Kidney epithelial cell (primary cell): ENCODE measurements around the gene CDK5RAP2. TPM values are rescaled to one million over a fixed set of nuclear protein-coding genes. Genes with fewer than 3 reads are reported as not detected.

Experiments
- DNase-seq: peaks from one replicate; pipeline ENCODE4 v3.0.0-alpha.2; 2010; ENCODE audit warnings: low read depth
- H3K27me3 ChIP-seq: 2 replicates; pipeline ENCODE4 v1.6.0; 2011; ENCODE audit warnings: low read length; ENCODE audit not compliant: control insufficient read depth, insufficient read depth
- H3K36me3 ChIP-seq: 2 replicates; pipeline ENCODE4 v1.5.1; 2011; ENCODE audit warnings: low read length; ENCODE audit not compliant: control insufficient read depth, insufficient read depth
- H3K4me3 ChIP-seq: 2 replicates; pipeline ENCODE4 v1.5.1; 2011; ENCODE audit warnings: low read depth, mild to moderate bottlenecking, control low read depth, low read length
- total RNA-seq: library from RNA; depleted of rRNA; stranded (reverse); fragments of >200 nt; gene quantifications from 2 replicates; pipeline ENCODE4 v1.2.3, GENCODE V29; 2015
- TF ChIP-seq, protein P1 (sequence below): IDR thresholded peaks from 2 replicates; pipeline ENCODE4 v1.5.1; 2011; ENCODE audit warnings: mild to moderate bottlenecking, moderate library complexity, low read length, control low read depth, inconsistent platforms; ENCODE audit not compliant: insufficient read depth, poor library complexity, severe bottlenecking

Gene CDK5RAP2
- total RNA-seq, 1 donor from 2014 or later = 41.9 TPM

DNA sequence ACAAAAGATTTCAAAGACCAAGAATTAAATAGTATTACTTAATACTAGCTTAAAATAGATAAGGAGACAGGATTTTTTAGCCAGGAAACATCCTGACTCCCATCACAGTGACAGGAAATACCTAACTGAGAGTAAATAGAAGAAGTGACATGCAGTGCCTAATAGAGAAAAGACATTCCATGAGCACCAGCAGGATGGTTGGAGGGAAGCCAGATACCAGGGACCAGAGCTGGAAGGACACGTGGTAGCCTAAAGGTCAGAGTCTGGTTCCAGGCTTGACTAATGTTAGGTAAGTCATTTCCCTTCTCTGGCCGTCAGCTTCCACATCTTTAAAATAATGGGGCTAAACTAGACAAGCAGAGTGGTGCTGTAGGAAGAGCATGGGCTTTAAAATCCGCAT, 41.6 kb downstream of the CDK5RAP2 start:
- Histone ChIP-seq H3K4me3 (no peak overlapping the region), H3K27me3 (no peaks in the 10 kb centered on the region), H3K36me3 (no peaks in the 10 kb centered on the region)
- TF ChIP-seq, protein P1, sequence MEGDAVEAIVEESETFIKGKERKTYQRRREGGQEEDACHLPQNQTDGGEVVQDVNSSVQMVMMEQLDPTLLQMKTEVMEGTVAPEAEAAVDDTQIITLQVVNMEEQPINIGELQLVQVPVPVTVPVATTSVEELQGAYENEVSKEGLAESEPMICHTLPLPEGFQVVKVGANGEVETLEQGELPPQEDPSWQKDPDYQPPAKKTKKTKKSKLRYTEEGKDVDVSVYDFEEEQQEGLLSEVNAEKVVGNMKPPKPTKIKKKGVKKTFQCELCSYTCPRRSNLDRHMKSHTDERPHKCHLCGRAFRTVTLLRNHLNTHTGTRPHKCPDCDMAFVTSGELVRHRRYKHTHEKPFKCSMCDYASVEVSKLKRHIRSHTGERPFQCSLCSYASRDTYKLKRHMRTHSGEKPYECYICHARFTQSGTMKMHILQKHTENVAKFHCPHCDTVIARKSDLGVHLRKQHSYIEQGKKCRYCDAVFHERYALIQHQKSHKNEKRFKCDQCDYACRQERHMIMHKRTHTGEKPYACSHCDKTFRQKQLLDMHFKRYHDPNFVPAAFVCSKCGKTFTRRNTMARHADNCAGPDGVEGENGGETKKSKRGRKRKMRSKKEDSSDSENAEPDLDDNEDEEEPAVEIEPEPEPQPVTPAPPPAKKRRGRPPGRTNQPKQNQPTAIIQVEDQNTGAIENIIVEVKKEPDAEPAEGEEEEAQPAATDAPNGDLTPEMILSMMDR = no peak
- no peak for DNase-seq

DNA sequence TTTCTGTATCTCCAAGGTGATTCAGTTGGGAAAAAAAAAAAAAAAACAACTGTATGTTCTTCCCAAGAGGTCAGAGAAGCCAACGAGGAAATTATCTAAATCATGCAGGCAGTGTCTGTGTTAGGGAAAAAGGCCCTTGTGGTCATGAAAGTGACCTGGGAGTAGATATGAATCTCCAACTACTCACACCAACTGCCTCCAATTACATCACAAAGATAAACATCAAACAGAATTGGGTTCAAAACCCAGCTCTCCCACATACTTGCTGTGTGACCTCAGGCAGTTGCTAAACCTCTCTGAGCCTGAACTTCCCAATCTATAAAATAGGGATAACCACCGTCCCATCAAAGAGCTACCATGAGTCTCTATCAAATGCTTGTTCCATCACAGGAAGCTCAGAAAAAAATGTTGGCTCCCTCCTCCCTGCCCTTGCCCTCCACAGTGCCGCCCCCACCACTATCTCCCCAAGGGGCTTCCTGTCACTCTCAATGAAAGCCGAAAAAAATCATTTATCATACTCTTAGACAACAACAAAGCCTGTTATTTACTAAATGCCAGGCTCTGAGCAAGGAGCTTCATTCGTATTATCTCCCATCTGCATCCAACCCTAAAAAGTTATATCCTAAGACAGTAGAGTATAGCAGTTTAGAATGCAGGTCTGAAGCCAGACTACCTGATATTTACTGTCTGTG, 42.9 kb downstream of the CDK5RAP2 start:
- no peaks in the 10 kb centered on the region for H3K27me3 ChIP-seq
- no peak for DNase-seq
- no peak overlapping the region for H3K4me3 ChIP-seq
- TF ChIP-seq, protein P1 = no peak
- H3K36me3 ChIP-seq = peaks cover 1% of the 10 kb centered on the region

DNA sequence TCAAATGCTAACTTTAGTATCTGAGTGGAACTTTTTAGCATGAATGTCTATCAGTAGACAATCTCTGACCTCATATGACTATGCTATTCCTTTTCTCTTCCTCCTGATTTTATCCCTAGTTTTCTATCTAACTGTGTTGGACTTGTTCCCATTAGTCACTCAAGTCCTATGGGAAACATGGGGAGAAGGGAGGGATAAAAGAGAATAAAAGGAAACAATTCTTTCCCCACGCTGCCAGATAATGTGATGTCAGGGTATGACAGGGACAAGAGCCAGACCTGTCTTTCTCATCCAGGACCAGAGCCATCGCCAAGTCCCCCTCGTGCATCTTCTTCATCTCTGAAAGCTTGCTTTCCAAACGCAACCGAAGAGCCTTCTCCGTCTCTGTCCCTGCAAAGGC, 43.9 kb downstream of the CDK5RAP2 start:
- TF ChIP-seq, protein P1 = no peak
- DNase-seq = no peak
- H3K4me3 ChIP-seq = no peak overlapping the region
- no peaks in the 10 kb centered on the region for H3K27me3 ChIP-seq
- peaks cover 1% of the 10 kb centered on the region for H3K36me3 ChIP-seq

DNA sequence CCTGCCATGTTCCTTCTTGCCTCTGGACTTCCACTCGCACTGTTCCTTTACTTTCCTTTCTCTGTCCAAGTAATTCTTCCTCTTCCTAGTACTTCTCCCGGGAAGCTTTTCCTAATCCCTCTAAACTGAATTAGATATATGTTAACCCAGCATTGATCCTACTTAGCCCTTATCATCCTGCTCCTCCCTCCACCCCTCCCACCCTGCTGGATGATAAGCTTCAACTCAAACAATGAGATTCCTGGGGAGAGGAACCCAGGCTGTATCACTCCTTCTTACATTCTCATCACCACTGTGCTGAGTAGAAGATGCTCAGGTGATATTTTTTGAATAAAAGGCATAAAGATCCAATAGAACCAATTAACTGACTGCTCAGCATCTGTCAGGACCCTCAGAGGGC, 45.7 kb downstream of the CDK5RAP2 start:
- no peak for DNase-seq
- Histone ChIP-seq H3K36me3 (peaks cover 1% of the 10 kb centered on the region), H3K27me3 (no peaks in the 10 kb centered on the region), H3K4me3 (no peak overlapping the region)
- TF ChIP-seq, protein P1 = no peak

DNA sequence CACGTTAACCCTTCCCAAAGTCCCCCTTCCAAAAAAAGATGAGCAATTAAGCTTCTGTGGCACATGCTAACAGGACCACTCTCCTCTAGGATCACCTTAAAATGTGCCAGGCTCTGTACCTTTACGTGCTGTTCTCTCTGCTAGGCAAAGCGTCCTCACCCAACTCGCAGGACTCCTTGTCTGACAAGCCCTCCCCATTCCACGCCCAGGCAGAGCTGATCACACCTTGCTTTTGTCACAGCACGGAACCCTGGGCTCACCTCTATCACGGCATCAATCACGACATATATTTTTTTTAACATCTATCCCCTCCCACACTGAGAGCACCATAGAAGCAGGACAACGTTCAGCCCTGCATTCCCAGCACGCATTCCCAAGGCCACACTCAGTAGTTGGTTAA, 47.1 kb downstream of the CDK5RAP2 start:
- H3K27me3 ChIP-seq = no peaks in the 10 kb centered on the region
- H3K36me3 ChIP-seq = peaks cover 3% of the 10 kb centered on the region
- H3K4me3 ChIP-seq = no peak overlapping the region
- DNase-seq = no peak
- TF ChIP-seq, protein P1 = no peak

DNA sequence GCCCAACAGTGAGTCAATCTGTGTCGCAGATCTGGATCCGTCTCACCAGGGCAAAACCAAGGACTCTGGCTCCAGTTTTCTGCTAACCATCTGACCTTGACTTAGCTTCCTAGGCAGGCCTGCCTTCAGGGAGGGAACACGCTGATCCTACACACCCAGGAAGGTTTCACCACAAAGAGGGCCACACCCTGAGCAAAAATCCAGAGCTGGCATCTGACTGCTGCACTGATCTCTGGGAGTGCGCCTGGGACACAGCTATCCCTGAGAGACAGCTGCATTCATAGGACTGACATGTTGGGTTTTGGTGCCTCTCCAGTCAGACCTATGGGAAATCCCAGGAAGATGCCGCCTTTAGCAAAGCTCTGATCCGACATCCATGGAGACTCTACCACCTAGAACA, 47.5 kb downstream of the CDK5RAP2 start:
- no peak overlapping the region for H3K4me3 ChIP-seq
- DNase-seq = no peak
- H3K27me3 ChIP-seq = no peaks in the 10 kb centered on the region
- H3K36me3 ChIP-seq = peaks cover 3% of the 10 kb centered on the region
- TF ChIP-seq, protein P1 = no peak
